ENCODE data around the gene RABAC1. TPM values are rescaled to one million over a fixed set of nuclear protein-coding genes. Genes with fewer than 3 reads are reported as not detected.
A peak's percentile ranks its signal among the peaks of the same experiment; 100 is the strongest.

Gene RABAC1
- total and polyA plus RNA-seq, 2 of the 13 experiments (the other 11 are each of a cell fraction or from before 2014, with no cell fraction given), result 37.4 to 74.0 TPM

DNA sequence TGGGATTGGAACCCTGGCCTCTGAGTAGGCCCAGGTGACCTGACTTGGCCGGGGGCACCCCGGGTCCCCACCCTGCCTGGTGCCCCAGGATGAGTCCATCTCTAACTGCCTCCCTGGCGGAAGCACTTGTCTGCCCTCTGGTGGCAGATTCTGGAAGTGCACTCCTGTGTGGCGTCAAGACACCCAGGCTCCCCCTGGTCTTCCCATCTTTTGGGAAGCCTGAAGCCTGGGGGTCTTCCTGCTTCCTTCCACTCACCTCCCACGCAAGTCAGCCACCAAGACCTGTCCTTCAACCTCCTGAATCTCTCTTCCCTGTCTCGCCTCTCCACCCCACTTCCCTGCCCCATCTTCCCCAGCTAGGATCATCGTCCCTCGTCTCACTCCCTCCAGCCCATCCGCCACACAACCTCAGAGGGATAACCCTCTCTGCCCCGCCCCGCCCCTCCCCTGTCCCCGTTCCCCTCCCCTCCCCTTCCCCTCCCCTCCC lies 7.4 kb downstream of the RABAC1 start (continued):
- TF ChIP-seq ZBTB44 (CRISPR knock-in tag; IDR thresholded peaks at IDR 0.05) (no peak), ZNF34 (CRISPR knock-in tag; IDR thresholded peaks at IDR 0.05; ENCODE audit: borderline replicate concordance) (no peak), MXD1 (CRISPR knock-in tag; IDR thresholded peaks at IDR 0.05) (no peak), AHR (CRISPR knock-in tag; IDR thresholded peaks at IDR 0.05) (peak; percentile 53; the same call in 1 of the 2 replicates), SOX5 (CRISPR knock-in tag; IDR thresholded peaks at IDR 0.05; ENCODE audit: borderline replicate concordance) (no peak), MEF2D (CRISPR knock-in tag; IDR thresholded peaks at IDR 0.05) (no peak), SMC3 (IDR thresholded peaks at IDR 0.05; ENCODE audit: low read length) (peak; percentile 61), SKI (IDR thresholded peaks at IDR 0.05; ENCODE audit: partially characterized antibody) (no peak), NR1H2 (CRISPR knock-in tag; IDR thresholded peaks at IDR 0.05; ENCODE audit: borderline replicate concordance, low read depth) (no peak), TOE1 (CRISPR knock-in tag; IDR thresholded peaks at IDR 0.05) (no peak), ZFYVE20 (CRISPR knock-in tag; IDR thresholded peaks at IDR 0.05; ENCODE audit: borderline replicate concordance, low read depth) (no peak), ZSCAN21 (CRISPR knock-in tag; IDR thresholded peaks at IDR 0.05; ENCODE audit: borderline replicate concordance) (no peak), AHDC1 (CRISPR knock-in tag; IDR thresholded peaks at IDR 0.05; ENCODE audit: borderline replicate concordance) (no peak), RORA (CRISPR knock-in tag; IDR thresholded peaks at IDR 0.05) (no peak), RBFOX2 (IDR thresholded peaks at IDR 0.05; ENCODE audit: low read depth, low read length) (no peak), SSRP1 (CRISPR knock-in tag; IDR thresholded peaks at IDR 0.05) (no peak), SMAD9 (CRISPR knock-in tag; IDR thresholded peaks at IDR 0.05) (no peak), FOXP1 (IDR thresholded peaks at IDR 0.05) (no peak), FOXP1 (CRISPR knock-in tag; IDR thresholded peaks at IDR 0.05) (no peak)
- TF ChIP-seq, protein P1, sequence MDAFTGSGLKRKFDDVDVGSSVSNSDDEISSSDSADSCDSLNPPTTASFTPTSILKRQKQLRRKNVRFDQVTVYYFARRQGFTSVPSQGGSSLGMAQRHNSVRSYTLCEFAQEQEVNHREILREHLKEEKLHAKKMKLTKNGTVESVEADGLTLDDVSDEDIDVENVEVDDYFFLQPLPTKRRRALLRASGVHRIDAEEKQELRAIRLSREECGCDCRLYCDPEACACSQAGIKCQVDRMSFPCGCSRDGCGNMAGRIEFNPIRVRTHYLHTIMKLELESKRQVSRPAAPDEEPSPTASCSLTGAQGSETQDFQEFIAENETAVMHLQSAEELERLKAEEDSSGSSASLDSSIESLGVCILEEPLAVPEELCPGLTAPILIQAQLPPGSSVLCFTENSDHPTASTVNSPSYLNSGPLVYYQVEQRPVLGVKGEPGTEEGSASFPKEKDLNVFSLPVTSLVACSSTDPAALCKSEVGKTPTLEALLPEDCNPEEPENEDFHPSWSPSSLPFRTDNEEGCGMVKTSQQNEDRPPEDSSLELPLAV (CRISPR knock-in tag; conservative IDR thresholded peaks at IDR 0.05; ENCODE audit: low read depth), result no peak
- TF ChIP-seq, protein P2, sequence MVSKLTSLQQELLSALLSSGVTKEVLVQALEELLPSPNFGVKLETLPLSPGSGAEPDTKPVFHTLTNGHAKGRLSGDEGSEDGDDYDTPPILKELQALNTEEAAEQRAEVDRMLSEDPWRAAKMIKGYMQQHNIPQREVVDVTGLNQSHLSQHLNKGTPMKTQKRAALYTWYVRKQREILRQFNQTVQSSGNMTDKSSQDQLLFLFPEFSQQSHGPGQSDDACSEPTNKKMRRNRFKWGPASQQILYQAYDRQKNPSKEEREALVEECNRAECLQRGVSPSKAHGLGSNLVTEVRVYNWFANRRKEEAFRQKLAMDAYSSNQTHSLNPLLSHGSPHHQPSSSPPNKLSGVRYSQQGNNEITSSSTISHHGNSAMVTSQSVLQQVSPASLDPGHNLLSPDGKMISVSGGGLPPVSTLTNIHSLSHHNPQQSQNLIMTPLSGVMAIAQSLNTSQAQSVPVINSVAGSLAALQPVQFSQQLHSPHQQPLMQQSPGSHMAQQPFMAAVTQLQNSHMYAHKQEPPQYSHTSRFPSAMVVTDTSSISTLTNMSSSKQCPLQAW (CRISPR knock-in tag; IDR thresholded peaks at IDR 0.05), result peak; percentile 60; the same call in 1 of the 2 replicates

Measured in HepG2 (cell line).